ENCODE data around the gene UBE2N.
"Not testable (repeated sequence)": the region's sequence is repeated elsewhere in the genome, so short reads cannot be mapped to it uniquely, and the experiment has no call there.

The UBE2N gene

DNA sequence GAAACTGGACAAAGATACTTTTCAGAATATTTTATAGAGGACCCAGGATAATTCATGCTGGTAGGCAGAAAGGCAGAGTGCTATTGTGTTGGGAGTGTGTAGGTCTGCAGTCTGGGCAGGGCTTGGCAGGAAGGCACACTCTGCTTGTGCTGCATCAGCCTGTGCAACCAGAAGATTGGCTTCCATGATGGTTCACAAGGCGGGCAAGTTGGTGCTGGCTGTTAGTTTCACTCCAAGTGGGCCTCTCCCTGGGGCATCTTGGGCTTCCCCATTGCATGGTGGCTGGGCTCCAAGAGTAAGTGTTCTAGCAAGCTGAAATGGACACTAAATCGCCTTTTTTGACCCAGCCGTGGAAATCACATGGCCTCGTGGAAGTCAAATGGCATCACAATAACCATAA, 1.8 kb upstream of the UBE2N start:
- DNase-seq (ENCODE audit: low read depth), result no peak

DNA sequence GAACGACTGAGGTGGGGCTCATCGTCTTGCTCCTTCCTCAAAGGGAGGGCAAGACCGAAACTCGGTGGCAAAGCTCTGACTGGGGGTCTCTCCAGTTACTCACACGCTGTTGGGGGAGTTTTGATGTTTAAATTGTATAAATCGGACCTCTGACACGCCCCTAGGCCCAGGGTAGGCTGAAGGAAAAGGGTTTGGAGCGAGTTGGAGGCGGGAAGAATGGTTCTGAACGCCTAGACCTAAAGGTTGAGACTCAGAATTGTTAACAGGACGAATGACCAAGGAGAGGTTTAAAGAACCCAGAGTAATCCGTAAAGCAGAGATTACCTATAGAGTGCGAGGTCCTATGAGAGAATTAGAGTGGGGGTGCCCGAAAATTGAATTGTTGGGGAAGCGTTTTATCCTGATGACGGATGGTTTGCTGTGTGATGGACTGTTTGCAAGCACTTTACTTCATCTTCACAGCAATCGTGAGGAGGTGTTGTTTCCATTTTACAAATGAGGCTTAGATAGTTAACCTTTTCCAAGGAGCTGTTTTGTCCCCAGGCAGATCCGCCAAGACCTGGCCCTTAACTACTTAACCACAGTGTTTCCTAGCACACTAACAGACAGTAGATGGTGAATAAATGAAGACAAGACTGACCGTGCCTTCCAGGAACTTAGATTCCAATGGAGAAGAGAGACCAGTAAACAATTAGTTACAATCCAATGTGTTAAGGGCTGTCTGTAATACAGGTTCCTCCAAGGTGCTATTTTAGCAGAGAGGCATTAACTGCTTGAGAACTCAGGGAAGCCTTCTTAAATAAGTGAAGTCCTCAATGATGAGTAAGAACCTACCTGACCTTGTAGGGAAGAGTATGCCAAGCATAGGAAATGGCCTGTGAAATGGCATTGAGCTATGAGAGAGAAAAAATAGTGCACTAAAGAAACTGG, 929 bp upstream of the UBE2N start:
- no peak for DNase-seq (ENCODE audit: low read depth)

DNA sequence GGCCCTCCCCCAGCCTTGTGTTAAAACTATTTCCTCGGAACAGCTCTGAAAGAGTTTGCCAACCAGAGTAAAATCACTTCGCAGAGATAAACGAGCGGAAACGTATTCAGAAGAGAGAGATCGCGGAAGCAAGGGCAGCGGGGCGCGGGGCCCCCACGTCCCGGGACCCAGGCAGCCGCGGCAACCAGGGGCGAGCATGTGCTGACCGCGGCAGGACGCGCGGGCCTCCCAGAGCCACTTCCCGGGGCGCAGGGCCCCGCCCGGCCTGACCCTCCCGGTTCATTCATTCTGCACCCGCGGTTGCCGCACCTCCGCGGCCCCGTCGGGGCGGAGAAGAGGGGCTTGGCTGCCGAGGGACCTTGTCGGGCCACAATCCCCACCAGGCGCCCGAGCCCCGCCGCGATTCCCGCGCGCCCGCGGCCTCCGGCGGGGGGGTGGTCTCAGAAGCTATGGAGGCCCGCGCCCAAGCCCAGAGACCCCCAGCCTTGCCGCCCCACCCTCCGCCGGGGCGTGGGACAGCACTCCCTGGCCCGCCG, 598 bp downstream of the UBE2N start:
- DNase-seq (ENCODE audit: low read depth), result no peak

DNA sequence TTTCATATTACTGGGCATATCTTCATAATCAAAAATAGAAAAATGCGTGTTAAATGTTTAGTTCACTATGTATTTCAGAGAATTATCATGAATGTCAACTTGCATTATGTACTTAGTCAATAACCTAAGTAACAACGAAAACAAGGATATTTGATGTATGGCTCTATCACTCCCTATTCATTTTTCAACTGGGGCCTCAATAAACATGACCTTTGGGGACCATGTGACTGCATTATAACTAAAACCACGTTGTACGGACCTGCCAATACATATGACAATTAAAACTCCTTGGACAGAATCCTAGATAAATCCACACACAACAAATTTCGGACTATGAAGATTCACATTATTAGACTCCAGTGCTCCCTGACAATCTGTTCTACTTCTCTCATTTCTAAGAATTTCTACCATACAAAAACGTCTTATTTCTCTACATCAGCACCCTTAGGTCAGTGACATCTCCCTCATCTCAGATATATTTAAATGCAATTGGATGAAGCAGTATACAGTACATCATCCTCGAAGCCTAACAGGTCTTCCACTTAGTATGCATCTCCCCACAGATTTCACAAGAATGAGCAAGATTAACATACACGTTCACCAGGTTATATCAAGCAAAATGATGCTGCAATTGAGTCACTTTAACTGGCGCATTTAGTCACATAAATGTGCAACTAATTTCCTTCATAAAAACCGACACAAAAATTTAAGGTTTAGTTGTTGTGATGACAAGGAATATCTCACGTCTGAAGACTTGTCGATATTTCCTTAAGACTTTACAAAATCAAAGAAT, 1.5 kb downstream of the UBE2N start:
- DNase-seq (ENCODE audit: low read depth), result no peak

DNA sequence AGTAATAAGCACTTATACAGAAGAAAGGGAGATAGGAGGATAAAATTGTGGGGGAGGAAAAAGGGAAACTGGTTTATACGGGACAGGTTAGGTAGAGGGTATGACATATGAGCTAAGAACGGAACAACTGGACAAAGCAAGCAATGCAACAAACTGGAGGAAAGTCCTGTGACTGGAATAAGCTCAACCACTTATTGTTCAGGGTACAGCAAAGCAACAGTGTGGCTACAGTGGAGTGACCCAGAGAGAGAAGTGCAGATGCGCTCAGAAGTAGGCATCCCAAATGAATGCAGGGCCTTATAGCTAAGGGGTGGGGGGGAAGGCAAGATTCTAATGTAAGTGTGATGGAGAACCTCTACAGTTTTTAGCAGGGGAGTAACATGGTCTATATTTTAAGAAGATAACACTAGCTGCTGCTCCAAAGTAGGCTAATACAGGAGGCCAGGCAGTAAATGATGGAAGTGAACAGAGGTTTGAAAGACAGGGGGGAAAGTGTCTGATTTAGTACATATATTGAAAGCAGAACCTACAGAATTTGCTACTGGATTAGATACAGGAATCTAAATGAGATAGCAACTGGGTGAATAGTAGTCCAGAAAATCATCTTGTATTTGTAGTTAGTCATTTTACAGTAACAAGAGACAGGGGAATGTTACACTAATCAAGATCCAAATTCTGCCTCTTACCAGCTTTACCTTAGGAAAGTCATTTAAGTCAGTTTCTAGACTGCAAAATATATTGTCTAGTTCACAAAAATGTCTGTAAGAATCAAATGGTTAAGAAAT, 3.3 kb downstream of the UBE2N start:
- no peak for DNase-seq (ENCODE audit: low read depth)

DNA sequence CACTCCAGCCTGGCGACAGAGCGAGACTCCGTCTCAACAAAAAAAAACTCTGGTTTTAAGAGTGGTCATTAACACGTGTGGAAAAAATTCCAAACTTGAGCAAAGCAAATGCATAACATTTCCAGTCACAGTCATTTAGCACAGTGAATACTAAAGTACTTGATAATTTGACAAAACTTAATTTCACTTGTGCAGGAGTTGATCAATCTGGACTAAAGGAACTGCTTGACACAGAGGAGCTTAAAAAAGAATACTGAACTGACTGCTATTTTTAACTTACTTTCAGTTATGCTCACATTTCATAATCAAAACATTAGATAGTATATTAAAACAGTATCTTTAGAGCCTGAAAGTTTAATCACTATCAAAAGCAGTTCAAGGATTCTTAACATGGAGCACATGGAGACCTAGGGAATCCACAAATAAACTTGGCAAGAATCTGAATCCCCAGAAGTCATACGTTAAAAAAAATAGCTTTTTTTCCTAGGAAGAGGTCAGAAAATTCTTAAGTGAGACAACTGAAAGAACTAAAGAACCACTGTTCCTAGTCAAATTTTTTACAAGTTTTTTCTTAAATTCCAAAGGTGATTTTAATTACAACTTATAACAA, 7.4 kb downstream of the UBE2N start:
- no peak for DNase-seq (ENCODE audit: low read depth)

DNA sequence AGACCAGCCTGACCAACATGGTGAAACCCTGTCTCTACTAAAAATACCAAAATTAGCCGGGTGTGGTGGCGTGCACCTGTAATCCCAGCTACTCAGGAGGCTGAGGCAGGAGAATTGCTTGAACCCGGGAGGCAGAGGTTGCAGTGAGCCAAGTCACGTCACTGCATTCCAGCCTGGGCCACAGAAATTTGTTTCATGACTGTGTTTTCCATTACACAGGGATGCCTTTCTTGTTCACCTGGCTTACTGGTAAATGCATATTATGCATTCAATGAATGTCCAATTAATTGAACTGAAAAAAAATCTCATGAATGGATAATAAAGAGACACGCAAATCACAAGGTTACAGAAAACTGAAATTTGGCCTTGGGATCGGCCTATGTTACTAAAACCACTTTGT, 9.7 kb downstream of the UBE2N start:
- DNase-seq (ENCODE audit: low read depth), result not testable (repeated sequence)

DNA sequence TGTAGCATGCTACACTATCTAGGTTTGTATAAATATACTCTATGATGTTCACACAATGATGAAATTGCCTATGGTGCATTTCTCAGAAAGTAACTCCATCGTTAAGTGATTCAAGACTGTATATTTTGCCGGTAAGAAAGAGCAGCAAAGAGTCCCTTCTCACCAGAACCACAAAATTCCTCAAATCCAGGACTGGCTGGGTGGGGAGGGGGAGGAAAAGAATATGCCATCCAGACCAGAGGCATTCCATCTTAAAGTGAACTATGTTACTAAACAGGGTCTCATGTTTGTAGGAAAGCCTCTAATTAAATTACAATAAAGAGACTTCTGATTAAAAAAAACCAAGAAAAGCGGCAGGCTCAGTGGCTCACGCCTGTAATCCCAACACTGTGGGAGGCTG, 11.5 kb downstream of the UBE2N start:
- DNase-seq (ENCODE audit: low read depth), result no peak

DNA sequence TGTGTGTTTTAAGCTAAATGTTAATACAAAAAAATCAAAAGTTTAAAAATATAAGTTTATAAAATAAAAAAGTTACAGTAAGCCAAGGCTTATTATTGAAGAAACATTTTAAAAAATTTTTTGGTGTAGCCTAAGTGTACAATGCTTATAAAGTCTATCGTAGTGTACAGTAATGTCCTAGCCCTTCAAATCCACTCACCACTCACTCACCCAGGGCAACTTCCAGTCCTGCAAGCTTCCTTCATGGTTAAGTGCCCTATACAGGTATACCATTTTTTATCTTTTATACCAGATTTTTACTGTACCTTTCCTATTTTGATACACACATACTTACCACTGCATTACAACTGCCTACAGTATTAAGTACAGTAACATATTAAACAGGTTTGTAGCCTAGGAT, 11.9 kb downstream of the UBE2N start:
- DNase-seq (ENCODE audit: low read depth), result no peak

DNA sequence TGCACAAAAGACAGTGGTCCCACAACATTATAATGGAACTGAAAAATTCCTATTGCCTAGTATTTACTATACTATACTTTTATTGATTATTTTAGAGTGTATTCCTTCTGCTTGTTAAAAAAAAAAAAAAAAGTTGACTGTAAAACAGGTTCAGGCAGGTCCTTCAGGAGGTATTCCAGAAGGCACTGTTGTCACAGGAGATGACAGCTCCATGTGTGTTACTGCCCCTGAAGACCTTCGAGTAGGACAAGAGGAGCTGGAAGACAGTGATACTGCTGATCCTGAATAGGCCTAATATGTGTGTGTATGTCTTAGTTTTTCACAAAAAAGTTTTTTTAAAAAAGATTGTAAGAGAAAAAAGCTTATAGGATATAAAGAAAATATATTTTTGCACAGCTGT, 12.3 kb downstream of the UBE2N start:
- no peak for DNase-seq (ENCODE audit: low read depth)

DNA sequence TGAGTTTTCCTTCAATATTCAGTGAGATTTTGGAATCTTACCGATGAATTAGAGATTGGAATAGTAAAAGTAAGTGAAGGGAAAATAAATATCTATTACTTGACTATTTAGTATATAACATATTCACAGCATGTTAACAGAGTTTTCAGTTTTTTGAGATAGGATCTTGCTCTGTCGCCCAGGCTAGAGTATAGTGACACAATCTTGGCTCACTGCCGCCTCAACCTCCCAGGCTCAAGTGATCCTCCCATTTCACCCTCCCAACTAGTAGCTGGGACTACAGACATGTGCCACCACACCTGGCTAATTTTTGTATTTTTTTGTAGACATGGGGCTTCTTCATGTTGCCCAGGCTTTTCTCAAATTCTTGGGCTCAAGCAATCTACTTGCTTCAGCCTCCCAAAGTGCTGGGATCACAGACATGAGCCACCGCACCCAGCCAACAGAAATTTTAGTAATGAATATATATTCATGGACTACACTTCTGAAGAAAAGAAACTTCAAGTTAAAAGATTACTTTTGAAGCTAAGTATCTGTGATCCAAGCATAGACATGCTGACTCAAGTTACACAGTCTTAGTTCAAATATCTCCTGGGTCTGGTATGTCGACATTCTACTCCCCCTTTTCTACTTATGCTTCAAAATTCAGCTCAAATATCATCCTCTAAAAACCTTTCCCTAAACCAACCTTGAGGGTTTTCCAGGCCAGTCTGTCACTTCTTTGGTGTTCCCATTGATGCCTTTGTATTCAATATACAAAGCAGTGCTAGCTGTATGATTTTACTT, 13.8 kb downstream of the UBE2N start:
- DNase-seq (ENCODE audit: low read depth), result peak; percentile 28

DNA sequence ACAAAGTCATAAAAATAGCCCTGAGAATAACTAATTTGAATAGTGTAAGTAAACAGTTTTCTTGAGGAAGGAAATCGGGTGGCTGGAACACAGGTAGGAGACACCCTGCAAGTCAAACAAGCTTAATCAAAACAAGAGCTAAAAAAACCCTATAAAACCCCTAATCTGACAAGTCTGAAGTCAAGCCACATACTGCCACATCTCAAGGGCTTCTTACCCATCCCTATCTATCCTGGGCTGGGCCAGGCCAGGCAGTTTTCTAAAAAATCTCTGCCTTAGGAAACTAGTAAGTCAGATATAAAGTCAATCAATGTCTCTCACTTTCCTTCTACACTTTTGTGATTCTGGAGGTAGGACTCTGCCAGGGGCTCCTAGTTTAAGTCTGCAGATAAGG, 15.3 kb downstream of the UBE2N start:
- no peak for DNase-seq (ENCODE audit: low read depth)

DNA sequence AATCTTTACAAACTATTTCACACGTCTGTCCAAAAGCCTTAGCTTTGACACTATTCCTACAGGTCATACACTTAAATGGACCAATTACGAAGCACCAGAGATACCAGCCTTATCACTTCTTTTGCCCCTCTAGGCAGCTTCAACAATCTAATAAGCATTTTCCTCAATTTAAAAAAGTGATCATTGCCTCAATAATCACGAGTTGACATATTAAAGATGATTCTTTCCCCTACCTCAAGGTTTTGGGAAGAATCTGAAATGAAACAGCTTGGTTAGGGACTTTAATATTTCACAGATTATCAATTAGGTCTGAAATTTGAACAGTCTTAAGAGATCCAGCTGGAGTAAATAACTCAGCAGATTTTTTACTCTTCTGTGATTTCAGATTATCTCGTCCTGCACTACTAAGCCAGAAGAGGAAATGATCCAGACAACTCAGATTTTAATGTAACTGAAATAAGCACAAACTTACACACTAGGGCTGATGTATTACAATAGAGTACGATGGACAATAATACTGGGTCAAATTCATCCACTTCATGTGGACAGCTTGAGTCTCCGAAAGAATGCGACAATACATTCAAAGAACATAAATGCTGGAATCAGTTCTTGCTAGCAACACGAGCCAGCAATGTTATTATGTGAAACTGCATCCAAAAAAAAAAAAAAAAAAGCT, 15.9 kb downstream of the UBE2N start:
- DNase-seq (ENCODE audit: low read depth), result no peak

DNA sequence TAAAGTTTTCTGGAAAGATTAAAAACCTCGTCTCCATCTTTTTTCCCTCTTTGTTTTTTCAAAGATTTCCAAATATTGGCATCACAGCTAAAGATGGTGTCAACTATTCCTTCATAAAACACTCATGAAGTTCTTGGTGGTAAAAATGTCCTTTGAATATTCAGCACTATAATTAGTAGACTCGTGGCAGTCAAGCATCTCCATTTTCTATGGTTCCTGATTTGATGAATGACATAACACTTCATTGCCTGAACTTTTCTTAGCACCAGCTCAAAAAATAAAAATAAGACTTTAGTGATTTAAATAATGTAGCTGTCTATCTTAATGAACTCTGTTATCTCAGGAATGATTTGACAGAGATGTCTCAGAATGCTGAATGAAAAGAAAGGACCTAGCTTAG, 19.7 kb downstream of the UBE2N start:
- no peak for DNase-seq (ENCODE audit: low read depth)

DNA sequence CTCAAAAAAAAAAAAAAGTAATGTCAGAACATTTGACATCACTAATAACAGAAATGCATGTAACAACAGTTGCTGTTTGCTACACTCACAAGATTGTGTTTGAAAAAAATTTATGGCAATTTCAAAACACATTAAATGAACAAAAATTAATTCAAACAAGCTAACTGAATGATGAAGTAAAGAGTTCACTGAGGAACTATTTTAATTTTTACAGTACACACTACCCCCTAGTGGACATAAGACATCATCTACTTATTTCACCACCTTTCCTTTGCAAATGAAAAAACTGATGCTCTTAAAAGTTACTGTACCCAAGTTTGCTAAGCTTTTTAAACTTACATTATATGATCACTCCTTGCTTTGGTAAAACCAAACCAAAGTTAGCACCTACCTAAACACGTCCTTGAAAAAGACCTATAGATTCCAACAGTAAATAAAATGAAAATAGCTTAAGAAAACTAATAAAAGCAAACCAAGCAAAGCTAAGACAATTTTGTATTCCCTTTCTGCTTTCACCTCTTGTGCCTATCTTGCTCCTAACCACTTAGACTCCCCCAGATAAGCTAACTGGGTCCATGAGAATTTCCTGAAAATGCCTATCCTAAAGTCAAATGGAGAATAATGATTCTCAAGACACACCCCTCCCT, 22.2 kb downstream of the UBE2N start:
- DNase-seq (ENCODE audit: low read depth), result peak; percentile 50

DNA sequence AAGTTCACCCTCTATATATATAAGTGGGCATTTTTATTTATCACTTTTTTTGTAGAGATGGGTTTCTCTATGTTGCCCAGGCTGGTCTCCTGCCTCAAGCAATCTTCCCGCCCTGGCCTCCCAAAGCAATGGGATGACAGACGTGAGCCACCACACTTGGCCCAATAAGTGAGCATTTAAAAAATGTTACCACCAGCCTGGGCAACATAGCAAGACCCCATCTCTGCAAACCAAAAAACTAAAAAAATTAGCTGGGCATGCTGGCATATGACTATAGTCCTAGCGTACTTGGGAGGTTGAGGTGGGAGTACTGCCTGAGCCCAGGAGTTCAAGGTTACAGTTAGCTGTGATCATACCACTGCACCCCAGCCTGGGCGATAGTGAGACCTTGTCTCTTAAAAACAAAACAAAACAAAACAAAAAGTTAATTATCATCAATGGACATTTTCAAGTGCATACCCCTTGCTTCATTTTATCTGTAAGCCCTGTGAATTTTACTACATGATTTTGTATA, 23.7 kb downstream of the UBE2N start:
- DNase-seq (ENCODE audit: low read depth), result no peak

DNA sequence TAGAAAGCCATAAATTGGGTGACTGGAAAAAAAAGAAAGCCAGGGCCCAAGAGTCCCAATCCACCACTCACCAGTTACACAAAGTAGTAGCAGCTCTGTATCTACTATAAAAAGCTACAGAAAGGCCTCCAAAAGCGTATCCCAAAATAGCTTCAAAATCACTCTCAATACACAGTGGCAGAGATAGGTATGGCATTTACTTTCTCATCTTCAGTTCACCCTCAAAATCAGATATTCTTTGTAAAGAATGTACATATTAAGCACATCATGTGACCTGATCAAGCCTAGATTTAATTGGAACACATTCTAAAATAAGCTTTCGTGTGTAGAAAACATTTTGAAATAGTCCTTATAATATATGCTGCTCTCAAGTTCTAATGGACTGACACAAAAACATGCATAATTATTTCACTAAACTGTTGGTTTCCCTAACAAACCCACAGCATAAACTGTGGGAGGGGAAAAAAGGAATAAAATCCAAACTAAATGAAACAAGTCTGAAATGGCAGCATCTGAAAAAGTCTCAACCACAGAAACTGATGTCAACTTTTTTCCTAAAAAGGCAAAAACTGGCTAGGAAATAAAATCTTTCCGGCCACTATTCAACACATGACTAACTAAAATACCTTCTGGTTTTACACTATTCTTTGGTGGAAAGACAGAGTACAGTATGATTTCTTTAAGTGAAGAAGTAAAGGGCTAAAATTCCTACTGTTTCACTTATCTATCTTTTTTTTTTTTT, 25.9 kb downstream of the UBE2N start:
- no peak for DNase-seq (ENCODE audit: low read depth)

DNA sequence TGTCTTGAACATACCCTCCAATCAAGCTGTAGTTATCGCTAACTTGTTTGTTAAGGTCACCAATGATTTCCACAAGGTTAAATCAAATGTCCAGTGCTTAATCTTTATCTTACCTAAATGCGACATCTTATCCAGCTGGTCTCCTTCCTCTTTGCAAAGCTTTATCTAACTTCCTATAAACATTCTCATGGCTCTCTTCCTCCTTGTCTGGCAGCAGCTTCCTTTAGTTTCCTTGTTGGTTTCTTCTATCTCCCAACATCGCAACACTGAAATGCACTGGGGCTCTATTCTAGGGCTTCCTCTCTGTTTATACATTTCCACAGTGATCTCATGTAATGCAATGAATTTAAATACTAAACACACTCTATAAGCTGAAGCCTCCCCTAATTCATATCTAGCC, 28.7 kb downstream of the UBE2N start:
- no peak for DNase-seq (ENCODE audit: low read depth)

DNA sequence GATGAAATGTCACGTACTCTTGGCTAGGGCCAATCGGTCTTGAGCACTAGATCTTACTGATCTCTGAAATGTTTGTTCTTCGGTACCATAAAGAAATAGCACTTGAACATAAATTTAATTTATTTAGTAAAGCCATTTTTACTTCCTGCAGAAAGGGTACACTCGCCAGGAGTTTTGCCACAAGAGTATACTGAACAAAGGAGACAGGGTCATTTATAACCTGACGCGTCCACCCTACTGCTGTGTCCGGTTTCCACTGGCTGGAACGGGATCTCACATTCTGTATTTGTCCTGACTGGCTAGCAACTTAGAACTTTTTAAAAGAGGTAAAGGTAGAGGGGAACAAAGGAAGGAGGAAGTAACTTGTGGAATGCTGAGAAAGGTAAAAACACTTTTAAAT, 29.4 kb downstream of the UBE2N start:
- DNase-seq (ENCODE audit: low read depth), result not testable (repeated sequence)
